ENCODE results near the gene LIMK2.
"Not testable (repeated sequence)": the region's sequence is repeated elsewhere in the genome, so short reads cannot be mapped to it uniquely, and the experiment has no call there.

LIMK2 gene

DNA sequence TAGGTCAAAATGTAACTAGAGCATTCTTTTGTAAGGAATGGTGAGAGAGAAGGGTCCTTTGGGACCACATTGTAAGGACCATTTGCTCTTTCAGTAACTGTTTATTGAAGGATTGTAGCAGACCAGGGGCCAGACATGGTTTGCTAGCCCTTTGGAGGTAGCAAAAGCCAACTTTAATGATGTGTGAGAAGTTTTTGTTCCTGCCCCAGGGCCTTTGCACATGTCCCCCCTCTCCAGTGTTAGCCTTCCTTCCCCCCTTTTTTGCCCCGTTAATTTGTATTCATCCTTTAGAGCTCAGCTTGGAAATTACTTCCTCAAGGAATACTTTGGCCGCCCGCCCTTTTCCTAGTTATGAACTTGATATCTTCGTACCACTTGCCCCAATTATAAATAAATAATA, 9.0 kb downstream of the LIMK2 start:
- TF ChIP-seq, protein P1, sequence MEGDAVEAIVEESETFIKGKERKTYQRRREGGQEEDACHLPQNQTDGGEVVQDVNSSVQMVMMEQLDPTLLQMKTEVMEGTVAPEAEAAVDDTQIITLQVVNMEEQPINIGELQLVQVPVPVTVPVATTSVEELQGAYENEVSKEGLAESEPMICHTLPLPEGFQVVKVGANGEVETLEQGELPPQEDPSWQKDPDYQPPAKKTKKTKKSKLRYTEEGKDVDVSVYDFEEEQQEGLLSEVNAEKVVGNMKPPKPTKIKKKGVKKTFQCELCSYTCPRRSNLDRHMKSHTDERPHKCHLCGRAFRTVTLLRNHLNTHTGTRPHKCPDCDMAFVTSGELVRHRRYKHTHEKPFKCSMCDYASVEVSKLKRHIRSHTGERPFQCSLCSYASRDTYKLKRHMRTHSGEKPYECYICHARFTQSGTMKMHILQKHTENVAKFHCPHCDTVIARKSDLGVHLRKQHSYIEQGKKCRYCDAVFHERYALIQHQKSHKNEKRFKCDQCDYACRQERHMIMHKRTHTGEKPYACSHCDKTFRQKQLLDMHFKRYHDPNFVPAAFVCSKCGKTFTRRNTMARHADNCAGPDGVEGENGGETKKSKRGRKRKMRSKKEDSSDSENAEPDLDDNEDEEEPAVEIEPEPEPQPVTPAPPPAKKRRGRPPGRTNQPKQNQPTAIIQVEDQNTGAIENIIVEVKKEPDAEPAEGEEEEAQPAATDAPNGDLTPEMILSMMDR (conservative IDR thresholded peaks at IDR 0.05; ENCODE audit: low read depth, low read length): no peak
- no peak for DNase-seq (ENCODE audit: low read depth)
- no peak overlapping the region for H3K4me3 ChIP-seq (ENCODE audit: low read depth, low read length)

DNA sequence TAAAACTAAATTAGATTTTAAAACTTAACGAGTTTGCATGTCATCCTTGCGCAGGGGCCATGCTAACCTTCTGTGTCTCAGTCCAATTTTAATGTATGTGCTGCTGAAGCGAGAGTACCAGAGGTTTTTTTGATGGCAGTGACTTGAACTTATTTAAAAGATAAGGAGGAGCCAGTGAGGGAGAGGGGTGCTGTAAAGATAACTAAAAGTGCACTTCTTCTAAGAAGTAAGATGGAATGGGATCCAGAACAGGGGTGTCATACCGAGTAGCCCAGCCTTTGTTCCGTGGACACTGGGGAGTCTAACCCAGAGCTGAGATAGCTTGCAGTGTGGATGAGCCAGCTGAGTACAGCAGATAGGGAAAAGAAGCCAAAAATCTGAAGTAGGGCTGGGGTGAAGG, 10.6 kb downstream of the LIMK2 start:
- no peak overlapping the region for H3K4me3 ChIP-seq (ENCODE audit: low read depth, low read length)
- TF ChIP-seq, protein P1 (conservative IDR thresholded peaks at IDR 0.05; ENCODE audit: low read depth, low read length): no peak
- no peak for DNase-seq (ENCODE audit: low read depth)

DNA sequence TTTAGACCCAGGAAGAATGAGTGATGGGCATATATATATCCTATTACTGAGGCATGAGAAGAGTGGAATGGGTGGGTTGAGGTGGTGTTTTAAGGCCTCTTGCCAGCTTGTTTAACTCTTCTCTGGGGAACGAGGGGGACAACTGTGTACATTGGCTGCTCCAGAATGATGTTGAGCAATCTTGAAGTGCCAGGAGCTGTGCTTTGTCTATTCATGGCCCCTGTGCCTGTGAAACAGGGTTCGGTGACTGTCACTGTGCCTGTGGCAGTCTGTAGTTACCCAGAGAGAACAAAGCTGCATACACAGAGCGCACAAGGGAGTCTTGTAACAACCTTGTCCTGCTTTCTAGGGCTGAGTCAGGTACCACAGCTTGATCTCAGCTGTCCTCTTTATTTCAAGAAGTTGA, 11.7 kb downstream of the LIMK2 start:
- DNase-seq (ENCODE audit: low read depth): no peak
- H3K4me3 ChIP-seq (ENCODE audit: low read depth, low read length): no peak overlapping the region
- TF ChIP-seq, protein P1 (conservative IDR thresholded peaks at IDR 0.05; ENCODE audit: low read depth, low read length): no peak

DNA sequence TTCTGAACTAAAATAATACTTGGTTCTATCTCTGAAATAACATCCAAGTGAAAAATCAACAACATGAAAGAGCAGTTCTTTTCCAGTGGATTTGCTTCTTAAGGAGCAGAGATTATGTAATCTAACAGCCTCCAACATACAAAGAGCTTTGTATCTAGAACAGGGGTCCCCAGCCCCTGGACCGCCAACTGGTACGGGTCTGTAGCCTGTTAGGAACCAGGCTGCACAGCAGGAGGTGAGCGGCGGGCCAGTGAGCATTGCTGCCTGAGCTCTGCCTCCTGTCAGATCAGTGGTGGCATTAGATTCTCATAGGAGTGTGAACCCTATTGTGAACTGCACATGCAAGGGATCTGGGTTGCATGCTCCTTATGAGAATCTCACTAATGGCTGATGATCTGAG, 12.6 kb downstream of the LIMK2 start:
- not testable (repeated sequence) for H3K4me3 ChIP-seq (ENCODE audit: low read depth, low read length); DNase-seq (ENCODE audit: low read depth)

DNA sequence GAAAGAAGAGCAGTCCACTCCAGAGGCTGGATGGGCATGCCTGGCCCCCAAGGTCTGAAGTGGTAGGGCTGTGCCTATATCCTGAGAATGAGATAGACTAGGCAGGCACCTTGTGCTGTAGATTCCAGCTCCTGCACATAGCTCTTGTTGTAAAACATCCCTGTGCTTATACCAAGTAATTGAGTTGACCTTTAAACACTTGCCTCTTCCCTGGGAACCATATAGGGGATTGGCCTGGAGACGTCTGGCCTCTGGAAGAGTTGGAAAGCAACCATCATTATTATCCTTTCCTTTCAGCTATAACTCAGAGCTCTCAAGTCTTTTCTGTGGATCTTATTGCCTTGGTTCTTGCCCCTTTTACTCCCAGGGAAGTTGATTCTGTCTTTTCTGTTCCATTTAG, 15.1 kb downstream of the LIMK2 start:
- TF ChIP-seq, protein P1 (conservative IDR thresholded peaks at IDR 0.05; ENCODE audit: low read depth, low read length): no peak
- no peak for DNase-seq (ENCODE audit: low read depth)
- no peak overlapping the region for H3K4me3 ChIP-seq (ENCODE audit: low read depth, low read length)

DNA sequence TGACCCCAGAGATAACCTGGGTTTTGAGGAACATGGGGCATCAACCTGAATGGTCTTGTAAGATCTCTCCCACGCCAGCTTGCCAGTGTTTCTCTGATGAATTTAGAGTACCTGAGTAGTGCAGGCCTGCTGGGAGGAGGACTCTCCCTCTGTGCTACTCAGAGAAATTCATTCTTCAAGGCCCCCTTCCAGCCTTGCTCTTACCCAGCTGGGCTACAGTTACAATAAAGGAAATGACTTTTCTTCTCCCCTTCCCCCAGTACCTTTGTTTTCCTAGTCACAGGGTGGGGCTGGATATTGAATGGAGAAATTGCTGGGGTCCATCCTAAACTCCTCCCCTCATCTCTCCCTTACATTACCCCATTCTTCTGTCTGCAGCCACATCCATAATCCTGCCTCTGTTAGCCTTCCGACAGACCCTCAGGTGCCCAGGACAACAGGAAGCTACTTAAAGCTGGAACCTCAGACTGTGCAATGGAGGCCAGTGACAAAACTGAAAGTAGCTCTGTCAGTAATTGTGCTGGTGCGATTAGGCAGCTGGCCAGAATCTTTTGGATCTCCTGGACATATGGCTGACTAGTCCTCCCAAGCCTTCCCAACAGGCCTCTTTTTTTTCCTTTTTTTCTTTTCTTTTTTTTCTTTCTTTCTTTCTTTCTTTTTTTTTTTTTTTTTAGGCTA, 17.4 kb downstream of the LIMK2 start:
- H3K4me3 ChIP-seq (ENCODE audit: low read depth, low read length): no peak overlapping the region
- TF ChIP-seq, protein P1 (conservative IDR thresholded peaks at IDR 0.05; ENCODE audit: low read depth, low read length): no peak
- peak; percentile 60 for DNase-seq (ENCODE audit: low read depth)

DNA sequence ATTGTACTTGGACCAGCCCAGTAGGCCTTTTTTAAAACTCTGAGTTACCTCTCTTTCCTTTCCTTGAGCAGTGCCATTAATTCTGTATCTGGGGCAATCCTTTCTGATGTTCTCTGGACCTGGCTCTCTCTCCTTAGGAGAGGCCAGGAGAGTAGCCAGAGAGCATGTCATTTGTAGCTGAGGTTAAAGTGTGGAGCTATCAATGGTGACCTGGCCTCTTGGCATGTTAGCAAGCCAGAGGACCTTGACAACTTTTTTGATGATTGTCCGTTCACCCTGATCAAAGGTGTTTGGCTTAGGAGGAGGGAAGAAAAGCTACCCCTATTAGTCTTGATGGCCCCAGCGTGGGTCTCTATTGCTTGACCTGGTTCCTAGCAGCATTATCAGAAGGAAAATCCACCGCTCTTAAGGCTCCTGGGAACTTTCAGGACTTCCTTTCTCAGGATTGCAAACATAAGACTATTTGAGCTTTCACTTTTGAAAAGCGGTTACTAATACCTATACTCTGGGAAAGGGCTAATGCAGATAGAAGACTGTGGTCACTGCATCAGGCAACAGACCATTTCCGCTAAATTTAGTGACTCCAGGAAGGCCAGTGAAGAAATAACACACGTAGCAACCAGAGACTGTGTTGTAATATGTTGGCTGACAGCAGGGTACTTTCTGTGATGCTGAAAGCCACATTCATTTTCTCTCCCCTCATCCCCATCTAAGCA, 18.2 kb downstream of the LIMK2 start:
- TF ChIP-seq, protein P1 (conservative IDR thresholded peaks at IDR 0.05; ENCODE audit: low read depth, low read length): no peak
- peak; percentile 81 for DNase-seq (ENCODE audit: low read depth)
- H3K4me3 ChIP-seq (ENCODE audit: low read depth, low read length): no peak overlapping the region
